Activated naive CD4-positive, alpha-beta T cell (primary cell): ENCODE results near the gene CCDC178.
"Not testable (repeated sequence)": the region's sequence is repeated elsewhere in the genome, so short reads cannot be mapped to it uniquely, and the experiment has no call there.

Experiments used
- DNase-seq, 4 experiments: peaks; one replicate each; lab custom pipeline; 2025; lab: John Stamatoyannopoulos, UW

CCDC178 gene, protein sequence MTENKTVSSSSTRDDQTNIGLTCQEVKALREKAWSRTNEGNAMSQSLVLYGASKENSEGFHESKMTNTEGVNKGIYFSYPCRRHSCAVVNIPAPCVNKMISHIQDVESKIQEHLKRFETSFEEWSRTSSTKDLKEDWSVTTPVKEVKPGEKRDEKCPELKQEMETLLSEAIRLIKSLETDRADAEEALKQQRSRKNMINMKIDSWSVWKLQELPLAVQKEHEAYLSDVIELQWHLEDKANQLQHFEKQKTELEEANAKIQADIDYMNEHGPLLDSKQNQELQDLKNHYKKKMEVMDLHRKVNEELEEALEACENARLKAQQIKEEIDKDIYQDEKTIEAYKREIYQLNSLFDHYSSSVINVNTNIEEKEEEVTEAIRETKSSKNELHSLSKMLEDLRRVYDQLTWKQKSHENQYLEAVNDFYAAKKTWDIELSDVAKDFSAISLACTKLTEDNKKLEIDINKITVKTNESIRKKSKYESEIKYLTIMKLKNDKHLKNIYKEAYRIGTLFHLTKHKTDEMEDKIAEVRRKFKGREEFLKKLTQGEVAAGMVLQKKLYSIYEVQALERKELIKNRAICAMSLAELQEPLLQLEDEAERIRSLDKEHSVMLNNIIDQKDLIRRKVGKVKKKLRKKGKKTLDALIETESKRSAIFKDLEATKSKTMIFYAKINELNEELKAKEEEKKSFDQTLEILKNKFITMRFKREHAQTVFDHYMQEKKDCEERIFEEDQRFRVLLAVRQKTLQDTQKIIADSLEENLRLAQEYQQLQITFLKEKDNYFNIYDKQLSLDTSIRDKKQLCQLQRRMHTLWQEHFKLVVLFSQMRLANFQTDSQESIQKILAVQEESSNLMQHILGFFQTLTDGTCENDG

DNA sequence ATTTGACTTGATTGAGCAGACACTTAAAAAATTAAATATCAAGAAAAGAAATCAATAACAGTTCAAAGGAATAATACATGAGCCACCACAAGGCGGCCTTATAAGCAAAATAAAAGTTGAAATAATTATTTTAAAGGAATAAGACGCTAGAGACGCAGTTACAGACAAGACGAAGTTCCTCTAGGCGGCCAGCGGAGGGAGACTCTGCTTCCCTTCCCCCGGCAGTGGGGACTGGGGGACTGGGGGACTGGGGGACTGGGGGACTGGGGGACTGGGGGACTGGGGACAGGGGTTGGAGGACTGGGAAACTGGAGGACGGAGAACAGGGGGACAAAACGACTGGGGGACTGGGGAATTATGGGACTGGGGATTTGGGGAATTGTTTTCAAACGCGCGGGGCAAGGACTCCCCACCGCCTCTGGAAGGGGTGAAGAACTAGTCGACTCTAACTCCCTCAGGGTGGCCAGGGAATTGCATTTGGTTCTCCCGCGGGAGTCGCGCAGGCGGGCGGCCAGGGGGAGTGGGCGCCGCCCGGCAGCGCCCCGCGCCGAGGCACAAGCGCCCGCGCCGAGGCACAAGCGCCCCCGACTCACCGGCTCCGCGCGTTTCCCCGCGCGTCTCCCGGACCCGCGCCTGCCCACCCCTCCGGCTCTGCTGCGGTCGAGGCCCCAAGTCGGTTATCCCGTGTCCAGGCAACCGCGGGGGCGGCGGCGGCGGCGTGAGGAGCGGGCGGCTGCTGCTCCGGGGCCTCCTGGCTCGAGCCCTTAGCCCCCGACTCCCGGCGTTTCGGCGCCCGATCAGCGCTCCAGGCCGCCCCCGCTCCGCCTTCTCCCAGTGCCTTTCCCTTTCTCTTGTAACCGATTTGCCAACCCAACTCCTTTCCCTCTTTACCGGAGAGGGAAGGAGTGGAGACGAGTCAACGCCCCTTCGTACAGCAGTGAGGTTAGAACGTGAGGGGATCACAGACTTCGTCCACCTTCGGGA is at the start of gene CCDC178:
CCDC178 (minus strand) TSS at position 662 of the 984 bp plus-strand sequence. CDS start 28,633 bp downstream, outside the sequence.
- no peak for DNase-seq

DNA sequence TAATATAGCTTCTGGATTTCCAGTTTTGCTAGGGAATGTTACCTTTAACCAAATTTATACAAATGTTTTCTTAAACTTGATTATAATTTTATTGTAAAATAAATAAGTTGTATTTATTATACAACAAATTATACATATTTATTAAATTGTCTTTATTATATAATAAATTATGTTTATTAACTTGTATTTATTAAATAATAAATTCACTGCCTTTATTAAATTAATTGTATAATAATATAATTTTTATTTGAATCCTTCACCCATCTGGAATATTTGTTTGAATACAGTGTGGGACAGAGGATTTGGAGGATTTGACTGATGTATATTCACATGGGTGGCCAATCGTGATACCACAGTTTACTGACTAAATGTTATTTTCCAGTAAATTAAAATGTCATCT is 43.4 kb upstream of the CCDC178 start:
- no peak for DNase-seq

DNA sequence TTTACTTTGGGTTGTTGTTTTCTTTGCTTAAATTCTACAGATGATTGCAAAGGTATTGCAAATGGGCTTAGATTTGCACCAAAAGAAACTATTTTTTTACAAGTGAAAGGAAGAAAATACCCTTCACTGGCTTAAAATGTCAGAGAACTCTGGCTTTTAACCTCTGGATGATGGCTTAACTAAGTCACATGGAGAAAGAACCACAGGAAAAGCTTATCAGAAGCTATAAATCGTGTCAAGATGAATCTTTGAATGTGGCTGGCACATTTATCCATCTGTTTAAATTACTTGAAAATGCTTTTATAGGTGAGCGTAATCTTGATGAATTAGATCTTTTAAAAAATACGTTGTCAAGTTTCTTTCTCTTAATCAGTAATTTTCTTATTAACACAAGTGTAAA is 32.0 kb upstream of the CCDC178 start:
- DNase-seq = no peak

DNA sequence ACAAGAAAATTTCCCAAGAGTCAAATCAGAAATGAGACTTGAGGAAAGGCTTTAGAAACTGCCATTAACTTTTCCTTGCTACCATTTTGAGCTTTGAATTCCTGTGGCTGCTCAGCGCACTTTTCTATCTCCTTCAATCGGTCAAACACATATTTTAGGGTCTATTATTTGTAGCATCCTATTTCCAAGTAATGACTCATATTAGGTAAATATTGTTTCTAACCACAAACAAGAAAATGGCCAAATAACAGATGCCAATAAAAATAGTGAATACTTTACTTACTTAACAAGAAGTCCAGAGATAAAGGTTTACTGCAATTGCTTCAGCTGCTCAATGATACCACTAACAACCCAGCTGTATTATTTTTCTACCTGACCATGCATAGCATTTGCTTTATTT is 29.7 kb upstream of the CCDC178 start:
- DNase-seq = no peak

DNA sequence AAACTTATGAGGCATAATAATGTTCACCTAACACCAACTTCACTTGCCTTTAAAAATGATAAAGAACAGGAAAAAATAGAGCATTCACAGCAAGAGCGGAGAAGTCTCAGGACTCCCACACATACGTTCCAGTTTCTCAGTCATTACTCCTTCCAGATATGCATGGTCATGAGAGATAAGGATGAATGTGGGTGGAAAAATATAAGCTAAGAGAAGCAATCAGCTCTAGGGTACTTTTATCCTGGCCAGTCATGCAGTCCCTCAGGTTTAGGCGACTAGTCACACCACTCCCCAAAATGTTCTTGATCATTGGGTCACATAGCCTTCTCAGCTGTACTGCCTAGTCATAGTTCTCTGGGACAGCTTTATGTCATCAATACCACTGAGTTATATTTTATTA is 29.2 kb upstream of the CCDC178 start:
- no peak for DNase-seq

DNA sequence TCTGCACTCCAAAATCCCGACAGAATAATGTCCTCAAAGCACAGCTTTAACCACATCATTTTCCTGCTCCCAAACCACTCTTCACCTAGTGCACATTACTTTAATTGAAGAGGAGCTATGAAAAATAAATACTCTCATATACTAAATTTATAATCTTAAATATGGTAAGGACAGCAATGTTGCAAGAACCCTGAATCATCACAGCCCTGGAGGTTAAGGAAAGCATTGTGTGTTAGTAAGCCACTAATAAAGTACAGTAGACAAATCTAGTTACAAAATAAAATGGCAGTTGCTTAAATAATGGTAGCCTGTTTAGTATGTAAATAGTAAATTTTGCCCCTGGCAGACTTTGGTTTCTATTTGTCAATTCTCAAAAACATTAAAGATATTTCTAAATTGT is 27.0 kb upstream of the CCDC178 start:
- DNase-seq = no peak

DNA sequence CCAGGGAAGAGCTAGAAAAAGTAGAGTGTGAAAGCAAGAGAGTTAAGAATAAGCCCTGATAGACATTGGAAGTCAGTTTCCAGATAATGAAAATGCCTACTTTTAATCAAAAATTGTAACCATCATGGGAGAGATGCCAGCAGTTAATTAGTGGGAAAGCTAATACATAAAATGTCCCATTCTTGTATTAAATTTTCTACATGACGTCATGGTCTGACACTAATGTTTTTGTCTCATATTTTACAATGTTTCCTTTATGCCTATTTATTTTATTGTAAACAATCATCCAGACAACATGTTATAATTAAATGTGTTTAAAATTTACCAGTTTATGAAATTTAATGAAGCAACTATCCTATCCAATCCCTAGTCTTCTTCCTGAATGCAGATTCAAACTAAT is 26.3 kb upstream of the CCDC178 start:
- no peak for DNase-seq

DNA sequence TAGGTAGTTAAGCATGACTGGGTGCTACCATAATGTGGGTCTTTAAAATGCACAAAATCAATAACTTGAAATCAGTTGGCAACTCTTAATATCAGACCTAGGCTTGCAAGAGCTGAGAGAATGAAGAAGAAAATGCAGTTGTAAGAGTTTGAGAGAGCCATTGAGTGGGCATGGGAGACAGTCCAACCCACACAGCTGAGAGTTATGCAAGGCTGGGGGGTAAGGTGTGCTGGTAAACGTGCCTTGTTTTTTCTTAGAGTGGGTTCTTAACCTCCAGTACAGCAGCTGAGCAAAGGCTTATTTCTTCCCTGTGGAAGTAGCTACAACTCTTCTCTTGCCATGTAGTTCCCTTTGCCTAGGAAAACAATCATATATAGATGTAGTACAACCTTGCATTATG is 20.2 kb upstream of the CCDC178 start:
- DNase-seq = no peak

DNA sequence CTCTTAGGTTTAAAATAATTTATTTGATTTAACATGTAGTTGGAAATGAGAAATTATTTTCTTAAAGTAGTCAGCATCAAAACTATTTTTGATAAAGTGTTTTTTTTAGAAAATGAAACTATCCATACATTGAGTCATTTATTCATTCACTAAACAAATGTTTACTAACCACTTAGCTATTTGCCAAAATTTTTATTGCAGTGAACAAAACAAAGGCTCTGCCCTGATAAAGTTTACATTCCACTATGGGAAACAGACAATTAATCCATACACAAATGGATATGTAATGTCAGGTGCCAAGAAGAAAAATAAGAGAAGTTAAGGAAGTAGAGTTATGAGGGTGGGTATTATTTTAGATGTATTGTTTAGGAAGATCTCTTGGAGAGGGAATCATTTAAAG is 19.1 kb upstream of the CCDC178 start:
- no peak for DNase-seq

DNA sequence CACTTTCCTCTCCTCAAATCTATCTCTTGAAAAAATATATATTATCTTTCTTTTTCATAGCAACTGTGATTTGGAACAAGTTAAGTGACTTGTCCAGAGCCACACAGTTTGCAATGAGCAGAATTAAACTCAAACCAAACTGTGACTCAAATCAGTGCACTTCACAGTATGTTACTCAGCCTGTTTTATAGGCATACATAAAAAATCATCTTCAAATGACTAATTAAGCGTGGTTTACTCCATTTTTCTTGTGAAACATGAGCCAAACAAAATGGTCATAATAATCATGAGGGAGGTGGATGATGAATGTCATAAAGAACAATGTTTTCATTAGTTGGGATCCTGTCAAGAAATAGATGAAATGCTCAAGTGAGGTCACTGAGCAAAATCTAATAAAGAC is 6.1 kb upstream of the CCDC178 start:
- no peak for DNase-seq

DNA sequence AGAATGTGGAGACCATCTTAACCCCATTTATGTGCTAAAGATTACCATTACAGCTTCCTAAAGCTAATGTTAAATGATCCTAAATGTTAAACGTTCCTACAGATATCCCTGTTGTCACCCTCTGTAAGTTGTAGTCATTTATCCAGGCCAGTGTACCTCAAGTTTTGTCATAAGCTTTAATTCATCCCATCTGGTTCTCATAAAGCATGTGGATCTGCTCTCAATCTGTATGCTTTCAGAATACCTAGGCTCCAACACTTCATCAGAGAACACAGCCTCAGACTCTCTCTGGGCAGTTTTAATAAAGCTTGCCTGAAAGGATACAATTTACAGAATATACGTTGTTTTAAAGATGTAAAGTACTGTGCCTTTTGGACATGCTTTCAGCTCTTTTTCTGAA is 4.2 kb upstream of the CCDC178 start:
- no peak for DNase-seq

DNA sequence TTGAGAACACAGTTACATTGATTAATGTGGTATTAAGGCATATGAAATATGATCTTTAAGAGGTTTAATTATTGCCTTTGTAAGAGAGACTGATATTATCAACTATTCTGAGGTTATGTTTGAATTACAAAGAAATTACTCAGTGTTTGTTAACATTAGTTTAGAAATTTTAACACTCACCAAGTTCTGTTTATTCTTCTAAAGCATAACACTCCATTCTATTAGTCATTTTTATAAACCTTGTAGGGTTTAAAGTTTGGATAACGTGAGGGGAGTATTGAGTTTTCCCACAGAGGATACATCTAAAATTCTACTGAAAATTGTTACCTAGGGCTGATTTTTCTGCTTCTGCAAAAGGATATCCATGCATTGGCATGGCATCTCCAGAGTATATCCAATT is 7.7 kb downstream of the CCDC178 start:
- no peak for DNase-seq

DNA sequence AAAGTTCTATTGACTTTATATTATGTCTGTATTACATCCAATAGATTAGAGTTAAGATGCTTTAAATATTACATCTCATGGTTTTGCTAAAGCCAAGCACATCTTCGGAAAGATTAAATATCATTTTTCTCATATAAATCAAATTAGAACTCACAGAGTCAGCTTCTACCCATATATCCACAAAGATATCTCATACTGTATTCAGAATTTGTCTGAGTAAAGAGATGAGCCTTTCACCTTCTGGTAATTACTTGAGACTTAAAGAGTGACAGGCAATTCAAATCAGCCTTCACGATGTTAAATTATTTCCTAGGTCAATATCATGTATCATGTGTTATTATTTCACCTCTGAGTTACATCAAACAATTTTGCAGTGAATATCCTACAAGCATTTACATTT is 13.0 kb downstream of the CCDC178 start:
- no peak for DNase-seq

DNA sequence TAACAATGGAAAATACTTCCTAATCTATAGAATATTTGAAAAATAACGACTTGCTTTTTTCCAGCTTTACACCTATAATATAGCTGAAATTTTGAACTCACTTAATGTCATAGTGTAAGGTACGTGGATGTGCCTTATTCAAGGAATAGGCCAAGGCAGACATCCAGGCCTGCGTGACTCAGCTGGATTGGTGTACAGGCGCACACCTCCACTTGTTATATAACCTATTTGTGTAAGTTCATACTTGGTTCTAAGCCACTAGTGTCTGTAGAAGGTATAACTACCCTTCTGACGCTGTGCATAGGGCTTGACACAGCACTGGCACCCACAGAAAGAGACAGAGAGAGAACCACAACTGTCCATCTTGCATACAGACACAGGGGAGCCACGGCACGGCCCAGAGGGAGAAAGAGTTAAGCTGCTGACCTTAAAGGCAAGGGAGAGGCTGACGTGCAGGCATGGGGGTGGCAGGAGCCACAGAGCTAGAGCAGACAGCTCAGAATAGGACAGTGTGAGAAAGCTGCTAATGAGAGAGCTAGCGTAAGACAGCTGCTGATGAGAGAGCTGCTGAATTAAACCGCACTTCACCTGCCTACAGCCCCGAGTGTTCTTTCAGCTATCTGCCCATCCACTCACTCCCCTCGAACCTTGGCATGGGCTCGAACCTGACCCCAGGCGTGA is 16.1 kb downstream of the CCDC178 start:
- no peak for DNase-seq

DNA sequence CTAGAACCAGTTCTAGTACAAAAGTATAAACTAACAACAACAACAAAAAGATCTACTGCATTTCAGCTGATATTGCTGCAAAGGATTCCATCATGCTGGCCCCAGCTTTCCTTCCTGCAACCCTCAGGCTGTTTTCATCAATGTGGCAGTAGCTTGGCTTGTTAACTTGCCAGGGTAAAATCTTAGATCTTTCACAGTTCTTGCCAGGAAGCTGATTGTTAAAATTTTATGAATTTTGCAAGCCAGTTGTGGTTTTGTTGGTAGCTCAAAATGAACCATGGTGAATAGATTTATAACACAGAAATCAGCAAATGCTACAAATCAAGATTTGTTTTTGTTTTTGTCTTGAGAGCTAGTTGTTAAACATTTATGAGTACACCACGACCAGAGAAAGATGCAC is 19.3 kb downstream of the CCDC178 start:
- no peak for DNase-seq

DNA sequence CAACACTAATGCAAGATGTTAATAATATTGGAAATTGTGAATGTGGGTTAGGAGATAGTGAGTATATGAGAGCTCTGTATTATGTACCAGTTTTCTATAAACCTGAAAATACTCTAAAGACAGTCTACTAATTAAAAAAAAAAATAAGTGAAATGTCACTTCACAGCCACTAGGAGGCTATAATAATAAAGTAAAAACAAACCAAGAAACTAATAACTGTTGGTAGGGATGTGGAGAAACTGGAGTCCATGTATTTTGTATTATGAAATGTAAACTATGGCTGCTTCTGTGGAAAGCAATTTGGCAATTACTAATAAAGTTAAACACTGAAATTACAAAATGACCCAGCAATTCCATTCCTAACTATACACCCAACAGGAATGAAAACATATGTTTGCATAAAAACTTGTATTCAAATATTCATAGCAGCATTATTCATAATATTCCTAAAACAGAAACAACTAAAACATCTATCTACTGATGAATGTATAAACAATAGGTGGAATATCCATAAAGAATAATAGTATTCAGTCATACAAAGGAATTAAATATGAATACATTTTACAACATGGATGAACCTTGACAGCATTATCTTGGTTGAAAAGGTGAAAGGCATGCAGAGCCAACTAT is 36.2 kb downstream of the CCDC178 start:
- no peak for DNase-seq

DNA sequence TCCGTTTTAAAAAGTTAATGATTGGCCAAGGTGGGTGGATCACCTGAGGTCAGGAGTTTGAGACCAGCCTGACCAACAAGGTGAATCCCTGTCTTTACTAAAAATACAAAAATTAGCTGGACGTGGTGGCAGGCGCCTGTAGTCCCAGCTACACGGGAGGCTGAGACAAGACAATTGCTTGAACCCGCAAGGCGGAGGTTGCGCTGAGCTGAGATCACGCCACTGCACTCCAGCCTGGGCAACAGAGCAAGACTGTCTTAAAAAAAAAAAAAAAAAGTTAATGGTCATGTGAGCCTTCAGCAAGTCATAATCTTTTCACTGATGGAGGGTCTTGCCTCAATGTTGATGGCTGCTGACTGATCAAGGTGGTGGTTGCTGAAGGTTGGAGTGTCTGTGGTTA is 41.6 kb downstream of the CCDC178 start:
- not testable (repeated sequence) for DNase-seq

DNA sequence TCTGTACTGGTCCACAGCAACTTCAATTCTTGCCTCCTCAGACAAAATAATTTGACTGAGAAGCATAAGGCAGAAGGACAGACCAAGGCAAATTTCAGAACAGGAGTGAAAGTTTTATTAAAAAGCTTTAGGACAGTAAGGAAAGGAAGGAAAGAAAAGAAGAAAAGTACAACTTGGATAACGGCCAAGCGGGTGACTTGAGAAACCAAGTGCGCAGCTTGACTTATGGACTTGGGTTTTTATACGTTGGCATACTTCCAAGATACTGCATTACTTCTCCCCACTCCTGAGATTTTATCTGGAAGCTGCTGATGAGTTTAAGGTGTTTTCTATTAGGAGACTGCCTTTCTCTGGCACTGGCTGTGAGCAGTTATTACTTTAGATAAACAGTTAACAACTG is 64.7 kb downstream of the CCDC178 start:
- DNase-seq = no peak

DNA sequence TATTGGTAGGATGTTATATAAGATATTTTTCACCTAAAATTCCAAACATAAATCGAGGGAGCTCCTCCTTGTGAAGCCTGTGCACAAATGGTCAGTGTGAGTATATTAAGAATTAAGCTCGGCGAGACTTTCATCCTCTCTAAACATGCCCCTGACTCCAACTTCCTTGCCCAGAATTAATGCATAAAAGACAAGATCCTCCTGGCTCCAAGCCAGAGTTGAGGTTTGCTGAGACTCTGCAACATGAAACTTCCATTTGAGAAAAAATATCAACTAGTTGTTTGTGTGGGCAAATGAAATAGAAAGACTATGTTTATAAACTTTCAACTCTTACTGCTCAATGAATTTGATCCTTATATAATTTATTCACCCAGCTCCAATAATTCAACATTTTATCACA is 68.1 kb downstream of the CCDC178 start:
- DNase-seq = no peak

DNA sequence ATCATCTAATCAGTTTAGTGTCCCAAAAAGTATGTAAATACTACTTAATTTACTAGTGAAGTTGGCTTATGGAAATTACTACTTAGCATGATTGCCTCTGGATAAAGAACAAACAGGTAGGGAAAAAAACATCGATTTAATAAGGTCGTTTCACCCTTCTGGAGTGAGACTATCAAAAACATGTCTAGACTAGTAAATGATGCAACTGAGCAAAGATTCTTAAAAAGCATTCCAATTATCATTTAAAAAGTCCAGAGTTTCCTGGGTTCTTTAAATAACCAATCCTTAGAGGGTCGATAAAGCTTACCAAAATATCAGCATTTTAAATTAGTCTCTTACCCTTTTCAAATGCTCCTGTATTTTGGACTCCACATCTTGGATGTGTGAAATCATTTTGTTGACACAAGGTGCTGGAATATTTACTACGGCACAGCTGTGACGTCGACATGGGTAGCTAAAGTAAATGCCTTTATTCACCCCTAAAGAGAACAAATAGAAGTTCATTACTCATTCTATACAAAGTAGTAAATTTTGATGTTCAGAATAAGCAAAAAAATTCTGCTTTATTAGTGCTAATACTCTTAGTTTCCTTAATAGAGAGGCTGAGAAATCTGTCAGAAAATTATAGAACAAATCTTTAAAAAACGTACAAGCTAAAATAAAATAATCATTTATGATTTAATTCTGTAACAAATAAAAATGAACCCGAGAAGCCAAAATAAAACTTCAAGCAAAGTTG is 70.6 kb downstream of the CCDC178 start:
- no peak for DNase-seq
